Measurements from ENCODE around the gene PAX5. TPM values are rescaled to one million over a fixed set of nuclear protein-coding genes. Genes with fewer than 3 reads are reported as not detected.

The PAX5 gene
- total RNA-seq, 2 experiments from 2014 or later, result 0.21 to 0.27 TPM

- Mint-ChIP-seq H3K4me1 (ENCODE audit: low read depth) (no peaks in the 10 kb centered on the region), H3K27me3 (ENCODE audit: low read depth) (no peaks in the 10 kb centered on the region), H3K36me3 (ENCODE audit: low read depth) (no peaks in the 10 kb centered on the region), H3K9me3 (peaks cover 10% of the 10 kb centered on the region), H3K4me3 (no peak overlapping the region), H3K27ac (no peak overlapping the region)
- intact Hi-C loops (cut with micrococcal nuclease), result no loop called here
- no peak for DNase-seq
- CTCF ChIA-PET, result no interaction called here
These were observed 239.6 kb downstream of the PAX5 start for GRCh38 chr9:36794461-36794860.

- Mint-ChIP-seq H3K4me1 (ENCODE audit: low read depth) (no peaks in the 10 kb centered on the region), H3K4me3 (no peak overlapping the region), H3K36me3 (ENCODE audit: low read depth) (no peaks in the 10 kb centered on the region), H3K9me3 (peaks cover 10% of the 10 kb centered on the region), H3K27me3 (ENCODE audit: low read depth) (no peaks in the 10 kb centered on the region), H3K27ac (no peak overlapping the region)
- CTCF ChIA-PET, result no interaction called here
- peak; percentile 20 for DNase-seq
- intact Hi-C loops (cut with micrococcal nuclease), result no loop called here
These were observed 240.8 kb downstream of the PAX5 start for GRCh38 chr9:36793277-36793676.

GRCh38 chr9:36791222-36791950 lies 242.7 kb downstream of the PAX5 start:
- Mint-ChIP-seq H3K27me3 (ENCODE audit: low read depth) (no peaks in the 10 kb centered on the region), H3K27ac (no peak overlapping the region), H3K4me1 (ENCODE audit: low read depth) (no peaks in the 10 kb centered on the region), H3K4me3 (no peak overlapping the region), H3K9me3 (peaks cover 10% of the 10 kb centered on the region), H3K36me3 (ENCODE audit: low read depth) (no peaks in the 10 kb centered on the region)
- CTCF ChIA-PET, result interaction anchor here (0.5 to 1.4 kb wide), 2 partner anchors 75 to 82 kb away, joined by 3 to 6 read pairs; no protein-coding TSS in a partner anchor
- intact Hi-C loops (cut with micrococcal nuclease), result no loop called here
- no peak for DNase-seq

DNA sequence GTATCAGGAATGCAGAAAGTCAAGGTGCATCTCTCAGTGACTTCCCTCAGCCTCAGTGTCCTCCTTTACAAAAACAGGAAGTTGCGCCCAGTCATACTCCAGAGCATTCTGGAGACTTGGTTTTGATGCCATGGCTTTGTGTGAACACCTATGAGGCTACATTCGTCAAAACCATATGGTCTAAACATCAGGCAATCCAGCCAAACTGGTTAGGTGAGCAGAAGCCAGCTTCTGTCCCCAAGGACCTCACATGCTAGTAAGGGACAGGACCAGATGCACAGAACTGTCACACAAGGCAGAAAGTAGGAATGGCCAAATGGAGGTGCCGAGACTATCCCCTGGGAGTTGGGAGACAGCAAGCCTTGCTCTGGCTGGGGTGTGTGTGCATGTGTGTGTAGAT lies 244.2 kb downstream of the PAX5 start:
- Mint-ChIP-seq H3K36me3 (ENCODE audit: low read depth) (no peaks in the 10 kb centered on the region), H3K9me3 (peaks cover 10% of the 10 kb centered on the region), H3K4me1 (ENCODE audit: low read depth) (no peaks in the 10 kb centered on the region), H3K27me3 (ENCODE audit: low read depth) (no peaks in the 10 kb centered on the region), H3K4me3 (no peak overlapping the region), H3K27ac (no peak overlapping the region)
- CTCF ChIA-PET, result interaction anchor here (1.3 kb wide), 1 partner anchor 31 kb away, joined by 3 read pairs; no protein-coding TSS in a partner anchor
- intact Hi-C loops (cut with micrococcal nuclease), result no loop called here
- no peak for DNase-seq

- CTCF ChIA-PET, result no interaction called here
- H3K27ac Mint-ChIP-seq, result no peak overlapping the region
- H3K4me1 Mint-ChIP-seq (ENCODE audit: low read depth), result no peaks in the 10 kb centered on the region
- no peaks in the 10 kb centered on the region for H3K27me3 Mint-ChIP-seq (ENCODE audit: low read depth)
- peak; percentile 14 for DNase-seq
- intact Hi-C loops (cut with micrococcal nuclease), result no loop called here
- peaks cover 6% of the 10 kb centered on the region for H3K9me3 Mint-ChIP-seq
- H3K4me3 Mint-ChIP-seq, result no peak overlapping the region
- no peaks in the 10 kb centered on the region for H3K36me3 Mint-ChIP-seq (ENCODE audit: low read depth)
These were observed 245.5 kb downstream of the PAX5 start for GRCh38 chr9:36788534-36788933.

DNA sequence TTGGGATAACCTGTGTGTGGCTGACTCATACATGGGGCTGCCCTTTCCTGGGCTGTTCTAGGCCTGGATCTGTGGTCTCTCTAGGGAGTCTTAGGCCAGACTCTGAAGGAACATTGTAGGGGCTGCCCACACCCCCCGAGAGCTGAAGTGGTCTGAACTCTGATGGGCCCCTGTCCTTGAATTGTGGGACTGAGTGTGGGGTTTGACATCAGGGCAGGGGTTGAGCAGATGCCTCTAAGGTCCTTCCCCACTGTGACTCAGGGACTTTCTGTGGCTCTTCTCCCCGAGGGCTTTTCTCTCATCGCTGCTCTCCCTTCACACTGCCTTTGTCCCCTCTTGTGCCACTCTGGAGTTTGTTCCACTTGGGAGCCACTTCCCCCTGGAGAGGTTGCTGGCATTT lies 246.4 kb downstream of the PAX5 start:
- H3K4me1 Mint-ChIP-seq (ENCODE audit: low read depth), result no peaks in the 10 kb centered on the region
- CTCF ChIA-PET, result no interaction called here
- no peak overlapping the region for H3K4me3 Mint-ChIP-seq
- H3K9me3 Mint-ChIP-seq, result peaks cover 2% of the 10 kb centered on the region
- no peak for DNase-seq
- H3K27me3 Mint-ChIP-seq (ENCODE audit: low read depth), result peaks cover 3% of the 10 kb centered on the region
- no peak overlapping the region for H3K27ac Mint-ChIP-seq
- intact Hi-C loops (cut with micrococcal nuclease), result no loop called here
- no peaks in the 10 kb centered on the region for H3K36me3 Mint-ChIP-seq (ENCODE audit: low read depth)

Small RNA genes lying within 50 kb of the gene (microRNA-seq; reads per million reads assigned to microRNA genes)
- gene MIR4475 (ENCODE audit: borderline microRNAs expressed, borderline replicate concordance) (not detected), gene MIR4476 (ENCODE audit: borderline microRNAs expressed, borderline replicate concordance) (not detected), gene MIR4540 (ENCODE audit: borderline microRNAs expressed, borderline replicate concordance) (not detected)

Other genes starting within 250 kb of the PAX5 start
- gene ZCCHC7, start 86.3 kb upstream of the PAX5 start, total RNA-seq, result 10 to 100 TPM; 28.8 to 29.1 TPM

Data from activated naive CD4-positive, alpha-beta T cell treated with anti-CD3 and anti-CD28 coated beads for 36 hours (primary cell).